ENCODE measurements around the gene DKK3.

DKK3 gene

DNA sequence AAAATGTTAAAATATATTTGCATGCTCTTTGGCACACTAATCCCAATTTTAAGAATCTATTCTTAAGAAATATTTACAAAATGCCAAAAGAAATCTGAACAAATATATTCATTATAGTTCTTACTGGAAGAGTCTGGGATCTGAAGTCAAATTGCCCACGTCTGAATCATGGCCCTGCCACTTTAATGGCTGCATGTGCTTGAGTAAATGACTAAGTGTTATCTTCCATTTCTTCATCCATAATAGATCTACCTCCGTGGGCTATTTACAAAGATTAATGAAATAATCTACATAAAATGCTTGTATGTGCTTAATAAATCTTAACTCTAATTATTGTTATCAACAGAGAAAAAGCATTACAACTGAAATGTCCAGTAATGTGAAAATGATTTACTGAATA, 24.5 kb upstream of the DKK3 start:
- no peaks in the 10 kb centered on the region for H3K9me3 ChIP-seq (ENCODE audit: low read depth, low read length)
- no peak for DNase-seq (ENCODE audit: low read depth, low spot score)
- no peaks in the 10 kb centered on the region for H3K36me3 ChIP-seq (ENCODE audit: insufficient read depth, low read length)
- H3K27ac ChIP-seq, result no peak overlapping the region
- no peak overlapping the region for H3K9ac ChIP-seq (ENCODE audit: insufficient read length)
- no peak overlapping the region for H3K4me3 ChIP-seq
- TF ChIP-seq FOXP2 (optimal IDR thresholded peaks at IDR 0.05; ENCODE audit: control extremely low read depth, extremely low read length, insufficient read depth) (no peak), EZH2 (IDR thresholded peaks at IDR 0.05) (no peak), POLR2AphosphoS5 (IDR thresholded peaks at IDR 0.05; ENCODE audit: borderline replicate concordance, low read depth, low read length) (no peak)

DNA sequence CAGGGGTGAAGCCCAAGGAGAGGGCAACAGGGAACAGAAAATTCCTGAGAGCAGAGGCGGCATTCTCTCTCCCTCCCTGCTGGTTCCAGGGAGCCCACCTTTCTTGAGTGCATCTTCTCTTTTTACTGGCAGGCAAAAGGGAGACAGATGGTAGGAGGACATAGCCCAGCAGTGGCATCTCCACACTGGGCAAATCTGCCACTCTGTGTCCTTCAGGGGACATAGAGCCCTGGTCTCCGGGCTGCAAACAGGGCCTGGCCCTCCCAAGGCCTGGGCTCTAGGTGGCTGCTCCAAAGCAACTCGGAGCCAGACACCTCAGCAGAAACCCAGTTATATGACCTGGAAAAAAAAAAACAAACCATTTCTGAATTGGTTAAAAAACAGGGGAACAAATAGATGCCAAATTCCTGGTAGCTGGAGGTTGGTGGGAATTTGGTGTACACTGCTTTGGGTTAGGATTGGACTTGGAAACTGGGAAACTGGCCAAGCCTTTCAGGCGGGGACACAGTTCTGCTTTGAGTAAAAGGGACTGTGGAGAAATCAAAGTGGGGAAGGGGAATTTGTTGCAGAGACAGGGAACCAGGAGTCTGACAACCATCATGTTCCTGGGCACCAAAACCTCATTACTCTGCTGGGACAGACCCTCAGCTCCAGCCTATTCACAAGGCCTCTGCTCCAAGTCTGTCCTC, 23.6 kb upstream of the DKK3 start:
- no peak overlapping the region for H3K27ac ChIP-seq
- H3K36me3 ChIP-seq (ENCODE audit: insufficient read depth, low read length), result no peaks in the 10 kb centered on the region
- no peaks in the 10 kb centered on the region for H3K9me3 ChIP-seq (ENCODE audit: low read depth, low read length)
- TF ChIP-seq FOXP2 (optimal IDR thresholded peaks at IDR 0.05; ENCODE audit: control extremely low read depth, extremely low read length, insufficient read depth) (no peak), POLR2AphosphoS5 (IDR thresholded peaks at IDR 0.05; ENCODE audit: borderline replicate concordance, low read depth, low read length) (no peak), EZH2 (IDR thresholded peaks at IDR 0.05) (no peak)
- DNase-seq (ENCODE audit: low read depth, low spot score), result no peak
- H3K9ac ChIP-seq (ENCODE audit: insufficient read length), result no peak overlapping the region
- no peak overlapping the region for H3K4me3 ChIP-seq

DNA sequence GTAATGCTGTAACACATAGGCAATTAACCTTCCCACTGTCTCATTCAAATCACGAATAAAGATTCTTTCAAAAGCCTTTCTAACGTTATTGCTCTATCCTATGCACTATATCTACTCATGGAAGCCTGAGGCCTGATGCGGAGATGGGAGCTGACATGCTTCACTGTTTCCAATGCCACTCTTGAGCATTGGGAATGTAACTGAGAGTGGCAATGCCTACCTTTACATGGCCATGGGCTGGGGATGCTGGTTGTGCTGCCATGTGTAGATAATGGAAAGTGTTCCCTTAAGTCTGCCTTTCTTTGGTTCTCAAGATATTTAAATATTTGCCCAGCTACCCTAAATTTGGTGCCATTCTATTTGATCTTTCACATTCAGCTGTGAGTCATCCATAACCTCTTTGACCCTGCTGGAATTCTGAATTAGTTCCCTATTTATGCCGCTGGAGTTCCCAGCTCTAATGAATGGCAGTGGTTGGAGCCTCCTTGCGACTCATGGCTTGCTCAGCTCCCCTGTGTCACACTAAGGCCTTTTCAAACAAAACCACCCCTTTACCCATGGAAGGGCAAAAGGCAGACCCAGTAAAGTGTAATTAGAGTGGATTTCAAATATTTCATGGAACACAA, 21.4 kb upstream of the DKK3 start:
- DNase-seq (ENCODE audit: low read depth, low spot score), result no peak
- no peaks in the 10 kb centered on the region for H3K9me3 ChIP-seq (ENCODE audit: low read depth, low read length)
- TF ChIP-seq POLR2AphosphoS5 (IDR thresholded peaks at IDR 0.05; ENCODE audit: borderline replicate concordance, low read depth, low read length), result no peak
- no peak for TF ChIP-seq FOXP2 (optimal IDR thresholded peaks at IDR 0.05; ENCODE audit: control extremely low read depth, extremely low read length, insufficient read depth)
- no peak for TF ChIP-seq EZH2 (IDR thresholded peaks at IDR 0.05)
- H3K36me3 ChIP-seq (ENCODE audit: insufficient read depth, low read length), result no peaks in the 10 kb centered on the region
- no peak overlapping the region for H3K27ac ChIP-seq
- H3K4me3 ChIP-seq, result no peak overlapping the region
- H3K9ac ChIP-seq (ENCODE audit: insufficient read length), result no peak overlapping the region

DNA sequence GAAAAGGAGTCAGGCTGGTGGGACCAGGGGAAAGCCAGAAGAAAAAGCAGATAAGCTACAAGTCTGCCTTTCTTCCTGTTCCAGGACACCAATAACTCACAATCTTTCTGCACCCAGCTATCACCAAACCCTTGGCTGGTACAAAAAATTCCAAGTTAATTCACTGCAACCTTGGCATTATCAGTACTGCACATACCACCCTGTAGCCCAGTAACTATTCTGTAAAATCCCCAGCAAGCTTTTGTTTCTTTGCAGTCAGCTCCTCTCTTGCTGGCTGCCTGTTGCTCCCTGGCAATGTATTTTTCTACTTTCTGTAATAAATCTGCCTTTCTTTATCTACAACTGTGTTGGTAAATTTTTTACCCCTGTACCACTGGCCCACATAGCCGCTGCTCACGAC, 20.7 kb upstream of the DKK3 start:
- no peak overlapping the region for H3K27ac ChIP-seq
- H3K36me3 ChIP-seq (ENCODE audit: insufficient read depth, low read length), result no peaks in the 10 kb centered on the region
- no peak overlapping the region for H3K4me3 ChIP-seq
- H3K9ac ChIP-seq (ENCODE audit: insufficient read length), result no peak overlapping the region
- DNase-seq (ENCODE audit: low read depth, low spot score), result no peak
- no peaks in the 10 kb centered on the region for H3K9me3 ChIP-seq (ENCODE audit: low read depth, low read length)
- TF ChIP-seq EZH2 (IDR thresholded peaks at IDR 0.05), result no peak
- no peak for TF ChIP-seq POLR2AphosphoS5 (IDR thresholded peaks at IDR 0.05; ENCODE audit: borderline replicate concordance, low read depth, low read length)
- no peak for TF ChIP-seq FOXP2 (optimal IDR thresholded peaks at IDR 0.05; ENCODE audit: control extremely low read depth, extremely low read length, insufficient read depth)

DNA sequence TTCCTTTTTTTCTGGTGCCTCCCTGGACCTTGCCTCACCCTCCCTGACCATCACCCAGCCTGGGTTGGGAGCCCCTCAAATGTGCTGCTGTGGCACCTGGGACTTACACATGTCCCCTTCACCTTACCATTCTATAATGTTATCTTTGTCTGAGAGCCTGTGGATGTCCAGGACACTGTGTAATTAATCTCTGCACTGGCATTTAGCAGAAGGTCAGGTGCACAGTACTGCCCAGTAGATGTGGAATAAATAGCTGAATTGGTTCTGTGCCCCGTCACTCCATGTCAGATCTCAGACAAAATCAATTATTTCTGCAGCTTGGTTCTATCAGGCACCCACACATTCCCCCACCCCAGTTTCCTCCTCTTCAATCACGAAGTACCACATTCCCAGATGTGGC, 19.9 kb upstream of the DKK3 start:
- no peak overlapping the region for H3K4me3 ChIP-seq
- DNase-seq (ENCODE audit: low read depth, low spot score), result no peak
- H3K36me3 ChIP-seq (ENCODE audit: insufficient read depth, low read length), result no peaks in the 10 kb centered on the region
- no peak overlapping the region for H3K9ac ChIP-seq (ENCODE audit: insufficient read length)
- TF ChIP-seq POLR2AphosphoS5 (IDR thresholded peaks at IDR 0.05; ENCODE audit: borderline replicate concordance, low read depth, low read length), result no peak
- TF ChIP-seq EZH2 (IDR thresholded peaks at IDR 0.05), result no peak
- no peak overlapping the region for H3K27ac ChIP-seq
- no peaks in the 10 kb centered on the region for H3K9me3 ChIP-seq (ENCODE audit: low read depth, low read length)

DNA sequence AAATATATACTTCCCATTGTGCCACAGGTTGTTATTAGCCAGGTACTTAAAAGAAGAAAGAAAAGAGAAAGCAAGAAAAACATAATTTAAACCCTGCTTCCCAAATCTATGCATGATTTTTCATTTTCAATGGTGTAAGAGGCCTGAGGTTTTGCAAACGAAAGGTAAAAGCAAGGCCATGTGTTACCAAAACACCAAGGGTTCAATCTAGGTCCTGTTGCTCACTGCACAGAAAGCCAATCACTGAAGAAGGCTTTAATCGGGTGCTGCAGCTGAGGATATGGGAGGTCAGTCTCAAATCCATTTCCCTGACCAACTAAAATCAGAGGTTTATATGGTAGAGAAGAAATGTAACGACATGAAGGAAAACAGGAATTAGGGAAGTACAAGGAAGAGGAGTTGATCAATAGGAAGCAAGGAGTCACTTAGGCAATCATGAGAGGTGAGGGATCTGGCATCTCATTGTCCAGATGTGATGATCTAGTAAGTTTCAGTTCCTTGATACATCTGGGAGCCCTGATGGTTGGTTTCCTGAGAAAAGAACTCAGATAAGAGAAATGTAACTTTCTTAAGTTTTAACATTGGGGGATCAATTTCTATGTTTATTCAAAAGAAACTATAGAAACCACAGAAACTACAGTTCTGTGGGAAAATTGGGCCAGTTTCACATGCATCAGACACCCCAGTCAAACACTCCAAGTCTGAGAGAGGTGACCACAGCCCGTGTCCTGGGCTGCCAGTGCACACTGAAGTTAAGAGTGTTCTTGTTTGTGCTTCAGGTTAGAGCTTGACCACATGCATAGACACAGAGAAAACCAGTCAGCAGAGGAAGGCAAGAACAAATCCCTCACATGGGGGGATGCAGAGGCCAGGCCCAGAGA, 18.1 kb upstream of the DKK3 start:
- Histone ChIP-seq H3K4me3 (no peak overlapping the region), H3K9me3 (ENCODE audit: low read depth, low read length) (no peaks in the 10 kb centered on the region), H3K9ac (ENCODE audit: insufficient read length) (no peak overlapping the region), H3K36me3 (ENCODE audit: insufficient read depth, low read length) (no peaks in the 10 kb centered on the region), H3K27ac (no peak overlapping the region)
- TF ChIP-seq FOXP2 (optimal IDR thresholded peaks at IDR 0.05; ENCODE audit: control extremely low read depth, extremely low read length, insufficient read depth), result no peak
- no peak for DNase-seq (ENCODE audit: low read depth, low spot score)

DNA sequence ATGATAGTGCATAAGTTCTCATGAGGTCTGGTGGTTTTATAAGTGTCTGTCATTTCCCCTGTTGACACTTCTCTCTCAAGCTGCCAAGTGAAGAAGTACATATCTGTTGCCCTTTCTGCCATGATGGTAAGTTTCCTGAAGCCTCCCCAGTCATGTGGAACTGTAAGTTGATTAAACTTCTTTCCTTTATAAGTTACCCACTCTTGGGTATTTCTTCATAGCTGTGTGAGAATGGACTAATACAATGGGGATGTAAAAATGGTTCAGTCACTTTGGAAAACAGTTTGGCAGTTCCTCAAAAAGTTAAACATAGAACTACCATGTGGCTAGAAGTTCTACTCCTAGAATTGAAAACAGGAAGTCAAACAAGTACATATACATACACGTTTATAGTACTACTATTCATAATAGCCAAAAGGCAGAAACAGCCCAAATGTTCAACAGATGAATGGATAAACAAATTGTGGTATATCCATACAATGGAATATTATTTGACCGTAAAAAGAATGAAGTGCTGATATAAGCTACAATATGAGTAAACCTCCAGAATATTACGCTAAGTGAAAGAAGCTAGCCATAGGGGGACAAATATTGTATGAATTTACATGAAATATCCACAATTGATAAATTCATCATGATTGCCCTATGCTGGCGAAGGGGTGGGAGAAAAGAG, 16.0 kb upstream of the DKK3 start:
- no peak for DNase-seq (ENCODE audit: low read depth, low spot score)
- no peaks in the 10 kb centered on the region for H3K36me3 ChIP-seq (ENCODE audit: insufficient read depth, low read length)
- H3K9ac ChIP-seq (ENCODE audit: insufficient read length), result no peak overlapping the region
- no peak for TF ChIP-seq FOXP2 (optimal IDR thresholded peaks at IDR 0.05; ENCODE audit: control extremely low read depth, extremely low read length, insufficient read depth)
- TF ChIP-seq POLR2AphosphoS5 (IDR thresholded peaks at IDR 0.05; ENCODE audit: borderline replicate concordance, low read depth, low read length), result no peak
- TF ChIP-seq EZH2 (IDR thresholded peaks at IDR 0.05), result no peak
- H3K27ac ChIP-seq, result no peak overlapping the region
- no peak overlapping the region for H3K4me3 ChIP-seq
- no peaks in the 10 kb centered on the region for H3K9me3 ChIP-seq (ENCODE audit: low read depth, low read length)

DNA sequence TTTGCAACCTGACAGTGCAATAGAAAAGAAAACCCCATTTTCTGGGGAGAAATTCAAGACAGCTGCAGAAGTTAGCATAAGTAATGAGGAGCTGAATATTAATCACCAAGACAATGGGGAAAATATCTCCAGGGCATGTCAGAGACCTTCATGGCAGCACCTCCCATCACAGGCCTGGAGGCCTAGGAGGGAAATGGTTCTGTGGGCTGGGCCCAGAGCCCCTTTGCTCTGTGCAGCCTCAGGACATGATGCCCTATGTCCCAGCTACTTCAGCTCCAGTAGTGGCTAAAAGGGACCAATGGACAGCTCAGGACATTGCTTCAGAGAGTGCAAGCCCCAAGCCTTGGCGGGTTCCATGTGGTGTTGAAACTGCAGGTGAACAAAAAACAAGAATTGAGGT, 14.6 kb upstream of the DKK3 start:
- H3K27ac ChIP-seq, result no peak overlapping the region
- TF ChIP-seq FOXP2 (optimal IDR thresholded peaks at IDR 0.05; ENCODE audit: control extremely low read depth, extremely low read length, insufficient read depth) (no peak), EZH2 (IDR thresholded peaks at IDR 0.05) (no peak)
- H3K36me3 ChIP-seq (ENCODE audit: insufficient read depth, low read length), result no peaks in the 10 kb centered on the region
- no peak overlapping the region for H3K4me3 ChIP-seq
- no peak overlapping the region for H3K9ac ChIP-seq (ENCODE audit: insufficient read length)
- H3K9me3 ChIP-seq (ENCODE audit: low read depth, low read length), result no peaks in the 10 kb centered on the region
- DNase-seq (ENCODE audit: low read depth, low spot score), result no peak

Data from SK-N-MC (cell line).